ENCODE results near the gene SLC40A1.

DNA sequence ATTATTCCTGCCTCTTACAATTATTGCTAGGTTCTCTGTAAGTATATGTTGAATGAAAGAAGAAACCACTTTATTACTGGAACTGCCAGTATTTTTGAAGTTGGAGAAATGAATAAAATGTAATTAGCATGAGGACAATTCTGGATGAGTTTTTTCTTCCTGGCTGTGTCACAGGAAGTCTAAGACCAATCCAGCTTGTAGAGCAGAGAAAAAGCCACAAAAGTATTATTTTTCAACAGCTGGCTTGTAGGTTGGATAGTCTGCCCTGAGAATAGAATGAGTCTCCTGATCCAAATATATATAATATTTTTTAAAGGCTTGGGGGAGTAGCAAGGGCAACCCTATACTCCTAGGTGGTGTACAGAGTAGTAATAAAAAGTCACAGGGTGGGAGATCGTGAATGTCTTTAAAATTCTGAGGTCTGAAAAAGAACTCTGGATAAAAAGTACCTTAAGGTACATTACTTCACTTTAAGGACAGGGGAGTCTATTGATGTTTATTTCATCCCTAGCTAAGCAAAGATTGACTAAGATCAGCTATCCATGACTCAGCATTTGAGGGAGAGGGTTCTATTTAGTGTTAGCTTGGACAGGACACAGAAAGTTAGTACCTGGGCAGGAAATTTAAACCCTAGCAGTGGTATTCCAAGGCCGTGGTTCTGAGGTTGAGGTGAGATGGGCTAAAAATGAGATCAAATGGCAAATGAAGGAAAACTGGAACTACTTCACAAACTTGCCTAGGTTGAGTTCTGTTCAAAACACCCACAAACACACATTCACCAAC is 31.7 kb downstream of the SLC40A1 start:
- TF ChIP-seq, protein P1, sequence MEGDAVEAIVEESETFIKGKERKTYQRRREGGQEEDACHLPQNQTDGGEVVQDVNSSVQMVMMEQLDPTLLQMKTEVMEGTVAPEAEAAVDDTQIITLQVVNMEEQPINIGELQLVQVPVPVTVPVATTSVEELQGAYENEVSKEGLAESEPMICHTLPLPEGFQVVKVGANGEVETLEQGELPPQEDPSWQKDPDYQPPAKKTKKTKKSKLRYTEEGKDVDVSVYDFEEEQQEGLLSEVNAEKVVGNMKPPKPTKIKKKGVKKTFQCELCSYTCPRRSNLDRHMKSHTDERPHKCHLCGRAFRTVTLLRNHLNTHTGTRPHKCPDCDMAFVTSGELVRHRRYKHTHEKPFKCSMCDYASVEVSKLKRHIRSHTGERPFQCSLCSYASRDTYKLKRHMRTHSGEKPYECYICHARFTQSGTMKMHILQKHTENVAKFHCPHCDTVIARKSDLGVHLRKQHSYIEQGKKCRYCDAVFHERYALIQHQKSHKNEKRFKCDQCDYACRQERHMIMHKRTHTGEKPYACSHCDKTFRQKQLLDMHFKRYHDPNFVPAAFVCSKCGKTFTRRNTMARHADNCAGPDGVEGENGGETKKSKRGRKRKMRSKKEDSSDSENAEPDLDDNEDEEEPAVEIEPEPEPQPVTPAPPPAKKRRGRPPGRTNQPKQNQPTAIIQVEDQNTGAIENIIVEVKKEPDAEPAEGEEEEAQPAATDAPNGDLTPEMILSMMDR (IDR thresholded peaks at IDR 0.05), result no peak
- TF ChIP-seq POLR2A (IDR thresholded peaks at IDR 0.05), result no peak

Data from thyroid gland (tissue), 4 donors.